ENCODE data around the gene IL11RA.

- TF ChIP-seq CTCF (IDR thresholded peaks at IDR 0.05): no peak
- TF ChIP-seq POLR2AphosphoS5 (IDR thresholded peaks at IDR 0.05): peak; percentile 84 to 98 (median 97)
- peak in 2 of 4 donors; percentile 53 to 92 for TF ChIP-seq POLR2A (IDR thresholded peaks at IDR 0.05)
These were observed 13.6 kb downstream of the IL11RA start for GRCh38 chr9:34665381-34666250.

All from stomach (tissue), 4 donors.